Measurements from ENCODE around the gene ITGA1. TPM values are rescaled to one million over a fixed set of nuclear protein-coding genes. Genes with fewer than 3 reads are reported as not detected.

Gene ITGA1
- total RNA-seq, 1 donor from 2014 or later: 42.7 TPM

- H3K4me3 ChIP-seq: peak overlapping the region; percentile 80 to 84
- no peak for TF ChIP-seq CTCF (IDR thresholded peaks at IDR 0.05)
- no peaks in the 10 kb centered on the region for H3K27me3 ChIP-seq
- peak overlapping the region; percentile 90 to 97 for H3K27ac ChIP-seq
- intact Hi-C loops (cut with DNase I): loop anchor here (1.0 to 10.0 kb wide), 6 partner anchors 11 to 696 kb away; partner anchors contain the start of gene FST
- H3K36me3 ChIP-seq: no peaks in the 10 kb centered on the region
- H3K9me3 ChIP-seq: no peaks in the 10 kb centered on the region
- H3K4me1 ChIP-seq: peaks cover 0 to 33% of the 10 kb centered on the region in 2 donors
- no peak for DNase-seq (ENCODE audit: low spot score in 2 of 2)
Observed at GRCh38 chr5:52788505-52788821, 747 bp downstream of the ITGA1 start.

GRCh38 chr5:52789378-52789777, 1.7 kb downstream of the ITGA1 start:
- Histone ChIP-seq H3K9me3 (no peaks in the 10 kb centered on the region), H3K4me3 (peak overlapping the region; percentile 80 to 84), H3K27me3 (no peaks in the 10 kb centered on the region), H3K27ac (peak overlapping the region; percentile 90 to 97), H3K36me3 (no peaks in the 10 kb centered on the region), H3K4me1 (peaks cover 0 to 35% of the 10 kb centered on the region in 2 donors)
- DNase-seq (ENCODE audit: low spot score in 2 of 2): no peak
- TF ChIP-seq CTCF (IDR thresholded peaks at IDR 0.05): no peak
- intact Hi-C loops (cut with DNase I): loop anchor here (5.0 to 10.0 kb wide), 5 partner anchors 48 to 695 kb away; partner anchors contain the start of gene FST

- peaks cover 0 to 33% of the 10 kb centered on the region in 2 donors for H3K4me1 ChIP-seq
- H3K4me3 ChIP-seq: peak overlapping the region; percentile 80 to 84
- H3K27ac ChIP-seq: peak overlapping the region; percentile 90 to 97
- no peak for TF ChIP-seq CTCF (IDR thresholded peaks at IDR 0.05)
- no peaks in the 10 kb centered on the region for H3K36me3 ChIP-seq
- no peaks in the 10 kb centered on the region for H3K27me3 ChIP-seq
- no peaks in the 10 kb centered on the region for H3K9me3 ChIP-seq
- no peak for DNase-seq (ENCODE audit: low spot score in 2 of 2)
- intact Hi-C loops (cut with DNase I): loop anchor here (5.0 to 10.0 kb wide), 5 partner anchors 47 to 695 kb away; partner anchors contain the start of gene FST
Observed at GRCh38 chr5:52789851-52790250, 2.1 kb downstream of the ITGA1 start.

- no peaks in the 10 kb centered on the region for H3K27me3 ChIP-seq
- H3K36me3 ChIP-seq: no peaks in the 10 kb centered on the region
- TF ChIP-seq CTCF (IDR thresholded peaks at IDR 0.05): no peak
- DNase-seq (ENCODE audit: low spot score in 2 of 2): no peak
- H3K27ac ChIP-seq: peak overlapping the region; percentile 90 to 97
- H3K4me1 ChIP-seq: peaks cover 0 to 40% of the 10 kb centered on the region in 2 donors
- no peaks in the 10 kb centered on the region for H3K9me3 ChIP-seq
- intact Hi-C loops (cut with DNase I): no loop called here
- peak overlapping the region; percentile 80 to 84 for H3K4me3 ChIP-seq
Observed at GRCh38 chr5:52791366-52791765, 3.6 kb downstream of the ITGA1 start.

GRCh38 chr5:52794519-52794918, 6.8 kb downstream of the ITGA1 start:
- intact Hi-C loops (cut with DNase I): no loop called here
- Histone ChIP-seq H3K27ac (peak overlapping the region; percentile 12 to 100), H3K36me3 (no peaks in the 10 kb centered on the region), H3K9me3 (no peaks in the 10 kb centered on the region), H3K27me3 (no peaks in the 10 kb centered on the region), H3K4me1 (peaks cover 0 to 58% of the 10 kb centered on the region in 2 donors), H3K4me3 (peak overlapping the region in 1 of 2 donors; percentile 0)
- DNase-seq (ENCODE audit: low spot score in 2 of 2): no peak
- no peak for TF ChIP-seq CTCF (IDR thresholded peaks at IDR 0.05)

GRCh38 chr5:52796031-52796430, 8.3 kb downstream of the ITGA1 start:
- Histone ChIP-seq H3K4me1 (peaks cover 5 to 57% of the 10 kb centered on the region in 2 donors), H3K9me3 (no peaks in the 10 kb centered on the region), H3K4me3 (no peak overlapping the region), H3K27ac (peak overlapping the region; percentile 96 to 100), H3K36me3 (no peaks in the 10 kb centered on the region), H3K27me3 (no peaks in the 10 kb centered on the region)
- intact Hi-C loops (cut with DNase I): no loop called here
- no peak for TF ChIP-seq CTCF (IDR thresholded peaks at IDR 0.05)
- DNase-seq (ENCODE audit: low spot score in 2 of 2): no peak

All from ascending aorta (tissue), 2 donors.